HG02798 (cell line): ENCODE results near the gene TMEM184B.

Experiments used
- ATAC-seq: cut with Tn5 transposase; IDR thresholded peaks from one replicate; pipeline ENCODE4 v1.9.1; 2021; ENCODE audit warnings: mild to moderate bottlenecking; ENCODE audit not compliant: unreplicated experiment, poor library complexity

Gene TMEM184B

GRCh38 chr22:38230108-38230825 is 42.5 kb downstream of the TMEM184B start:
- no peak for ATAC-seq

GRCh38 chr22:38228873-38229740 is 43.7 kb downstream of the TMEM184B start:
- ATAC-seq: no peak

- no peak for ATAC-seq
These were observed 44.4 kb downstream of the TMEM184B start for GRCh38 chr22:38228326-38228872.

GRCh38 chr22:38226853-38227649 is 45.8 kb downstream of the TMEM184B start:
- no peak for ATAC-seq

GRCh38 chr22:38223289-38223960 is 49.4 kb downstream of the TMEM184B start:
- ATAC-seq: no peak

GRCh38 chr22:38222797-38223119 is 50.1 kb downstream of the TMEM184B start:
- ATAC-seq: no peak

GRCh38 chr22:38221908-38222796 is 50.7 kb downstream of the TMEM184B start:
- no peak for ATAC-seq

- no peak for ATAC-seq
These were observed 51.4 kb downstream of the TMEM184B start for GRCh38 chr22:38221407-38221806.

GRCh38 chr22:38220653-38221386 is 52.0 kb downstream of the TMEM184B start:
- ATAC-seq: no peak

- ATAC-seq: no peak
These were observed 52.6 kb downstream of the TMEM184B start for GRCh38 chr22:38220163-38220562.

- no peak for ATAC-seq
These were observed 53.2 kb downstream of the TMEM184B start for GRCh38 chr22:38219632-38220031.

- ATAC-seq: no peak
These were observed 53.9 kb downstream of the TMEM184B start for GRCh38 chr22:38218661-38219622.

- ATAC-seq: no peak
These were observed 57.4 kb downstream of the TMEM184B start for GRCh38 chr22:38215156-38216038.

GRCh38 chr22:38214302-38215056 is 58.3 kb downstream of the TMEM184B start:
- ATAC-seq: peak; percentile 70

GRCh38 chr22:38213990-38214301 is 58.9 kb downstream of the TMEM184B start:
- no peak for ATAC-seq
